ENCODE results near the gene MERTK.

Gene MERTK

GRCh38 chr2:111970453-111970852 is 72.0 kb downstream of the MERTK start:
- Mint-ChIP-seq H3K27me3 (peaks cover 14% of the 10 kb centered on the region), H3K27ac (no peak overlapping the region), H3K4me1 (ENCODE audit: low read depth) (peaks cover 7% of the 10 kb centered on the region), H3K4me3 (no peak overlapping the region), H3K36me3 (ENCODE audit: low read depth) (no peaks in the 10 kb centered on the region), H3K9me3 (no peaks in the 10 kb centered on the region)
- DNase-seq: no peak

- Mint-ChIP-seq H3K27me3 (peaks cover 14% of the 10 kb centered on the region), H3K27ac (no peak overlapping the region), H3K4me3 (no peak overlapping the region), H3K9me3 (peaks cover 13% of the 10 kb centered on the region), H3K4me1 (ENCODE audit: low read depth) (peaks cover 7% of the 10 kb centered on the region), H3K36me3 (ENCODE audit: low read depth) (peaks cover 3% of the 10 kb centered on the region)
- no peak for DNase-seq
Observed at GRCh38 chr2:111972955-111973565, 74.7 kb downstream of the MERTK start.

- H3K27ac Mint-ChIP-seq: no peak overlapping the region
- peaks cover 3% of the 10 kb centered on the region for H3K36me3 Mint-ChIP-seq (ENCODE audit: low read depth)
- no peak overlapping the region for H3K4me3 Mint-ChIP-seq
- peaks cover 10% of the 10 kb centered on the region for H3K4me1 Mint-ChIP-seq (ENCODE audit: low read depth)
- DNase-seq: no peak
- H3K27me3 Mint-ChIP-seq: peaks cover 14% of the 10 kb centered on the region
- peaks cover 16% of the 10 kb centered on the region for H3K9me3 Mint-ChIP-seq
Observed at GRCh38 chr2:111973701-111974100, 75.3 kb downstream of the MERTK start.

GRCh38 chr2:111975053-111975552 is 76.7 kb downstream of the MERTK start:
- Mint-ChIP-seq H3K4me3 (no peak overlapping the region), H3K27me3 (peaks cover 14% of the 10 kb centered on the region)

GRCh38 chr2:111975819-111976218 is 77.4 kb downstream of the MERTK start:
- no peak for DNase-seq
- Mint-ChIP-seq H3K27ac (no peak overlapping the region), H3K4me1 (ENCODE audit: low read depth) (peaks cover 10% of the 10 kb centered on the region), H3K27me3 (peaks cover 14% of the 10 kb centered on the region), H3K36me3 (ENCODE audit: low read depth) (peaks cover 3% of the 10 kb centered on the region), H3K9me3 (peaks cover 16% of the 10 kb centered on the region), H3K4me3 (no peak overlapping the region)

More at GRCh38 chr2:111975053-111975552, 76.7 kb downstream of the MERTK start:
- H3K4me1 Mint-ChIP-seq (ENCODE audit: low read depth): peaks cover 10% of the 10 kb centered on the region
- peaks cover 16% of the 10 kb centered on the region for H3K9me3 Mint-ChIP-seq
- H3K27ac Mint-ChIP-seq: no peak overlapping the region
- DNase-seq: no peak
- peaks cover 3% of the 10 kb centered on the region for H3K36me3 Mint-ChIP-seq (ENCODE audit: low read depth)

- peaks cover 3% of the 10 kb centered on the region for H3K36me3 Mint-ChIP-seq (ENCODE audit: low read depth)
- no peak overlapping the region for H3K27ac Mint-ChIP-seq
- no peak for DNase-seq
- peaks cover 14% of the 10 kb centered on the region for H3K27me3 Mint-ChIP-seq
- H3K4me3 Mint-ChIP-seq: no peak overlapping the region
- peaks cover 16% of the 10 kb centered on the region for H3K9me3 Mint-ChIP-seq
- peaks cover 16% of the 10 kb centered on the region for H3K4me1 Mint-ChIP-seq (ENCODE audit: low read depth)
Observed at GRCh38 chr2:111977240-111977639, 78.8 kb downstream of the MERTK start.

- Mint-ChIP-seq H3K4me1 (ENCODE audit: low read depth) (peaks cover 22% of the 10 kb centered on the region), H3K4me3 (no peak overlapping the region), H3K27me3 (peaks cover 7% of the 10 kb centered on the region), H3K27ac (no peak overlapping the region), H3K36me3 (ENCODE audit: low read depth) (peaks cover 3% of the 10 kb centered on the region), H3K9me3 (peaks cover 16% of the 10 kb centered on the region)
- DNase-seq: no peak
Observed at GRCh38 chr2:111978452-111979170, 80.2 kb downstream of the MERTK start.

GRCh38 chr2:111981666-111982065 is 83.3 kb downstream of the MERTK start:
- Mint-ChIP-seq H3K27me3 (no peaks in the 10 kb centered on the region), H3K4me3 (no peak overlapping the region), H3K27ac (no peak overlapping the region), H3K36me3 (ENCODE audit: low read depth) (peaks cover 3% of the 10 kb centered on the region), H3K4me1 (ENCODE audit: low read depth) (peaks cover 35% of the 10 kb centered on the region), H3K9me3 (peaks cover 16% of the 10 kb centered on the region)
- DNase-seq: no peak

GRCh38 chr2:111982822-111983221 is 84.4 kb downstream of the MERTK start:
- Mint-ChIP-seq H3K9me3 (peaks cover 5% of the 10 kb centered on the region), H3K27ac (peak overlapping the region; percentile 81)
- DNase-seq: no peak

GRCh38 chr2:111983478-111984212 is 85.2 kb downstream of the MERTK start:
- Mint-ChIP-seq H3K27ac (peak overlapping the region; percentile 81), H3K36me3 (ENCODE audit: low read depth) (no peaks in the 10 kb centered on the region), H3K4me1 (ENCODE audit: low read depth) (peaks cover 32% of the 10 kb centered on the region), H3K4me3 (no peak overlapping the region), H3K9me3 (no peaks in the 10 kb centered on the region), H3K27me3 (no peaks in the 10 kb centered on the region)
- no peak for DNase-seq

More at GRCh38 chr2:111982822-111983221, 84.4 kb downstream of the MERTK start:
- Mint-ChIP-seq H3K27me3 (no peaks in the 10 kb centered on the region), H3K36me3 (ENCODE audit: low read depth) (no peaks in the 10 kb centered on the region), H3K4me1 (ENCODE audit: low read depth) (peaks cover 35% of the 10 kb centered on the region), H3K4me3 (no peak overlapping the region)

- Mint-ChIP-seq H3K36me3 (ENCODE audit: low read depth) (no peaks in the 10 kb centered on the region), H3K27me3 (no peaks in the 10 kb centered on the region), H3K4me1 (ENCODE audit: low read depth) (peaks cover 32% of the 10 kb centered on the region), H3K9me3 (no peaks in the 10 kb centered on the region), H3K27ac (no peak overlapping the region), H3K4me3 (no peak overlapping the region)
- no peak for DNase-seq
Observed at GRCh38 chr2:111984213-111984604, 85.8 kb downstream of the MERTK start.

- no peak for DNase-seq
- H3K27me3 Mint-ChIP-seq: no peaks in the 10 kb centered on the region
- no peaks in the 10 kb centered on the region for H3K36me3 Mint-ChIP-seq (ENCODE audit: low read depth)
- peaks cover 33% of the 10 kb centered on the region for H3K4me1 Mint-ChIP-seq (ENCODE audit: low read depth)
- no peaks in the 10 kb centered on the region for H3K9me3 Mint-ChIP-seq
- H3K27ac Mint-ChIP-seq: no peak overlapping the region
- no peak overlapping the region for H3K4me3 Mint-ChIP-seq
Observed at GRCh38 chr2:111985514-111985913, 87.1 kb downstream of the MERTK start.

GRCh38 chr2:111986116-111986900 is 87.9 kb downstream of the MERTK start:
- Mint-ChIP-seq H3K9me3 (no peaks in the 10 kb centered on the region), H3K36me3 (ENCODE audit: low read depth) (no peaks in the 10 kb centered on the region), H3K27me3 (no peaks in the 10 kb centered on the region), H3K4me1 (ENCODE audit: low read depth) (peaks cover 33% of the 10 kb centered on the region), H3K4me3 (no peak overlapping the region), H3K27ac (no peak overlapping the region)
- DNase-seq: no peak

GRCh38 chr2:111990375-111990774 is 92.0 kb downstream of the MERTK start:
- H3K27ac Mint-ChIP-seq: no peak overlapping the region
- H3K4me3 Mint-ChIP-seq: no peak overlapping the region
- H3K27me3 Mint-ChIP-seq: no peaks in the 10 kb centered on the region
- no peaks in the 10 kb centered on the region for H3K36me3 Mint-ChIP-seq (ENCODE audit: low read depth)
- DNase-seq: no peak
- H3K9me3 Mint-ChIP-seq: no peaks in the 10 kb centered on the region
- peaks cover 2% of the 10 kb centered on the region for H3K4me1 Mint-ChIP-seq (ENCODE audit: low read depth)
